Neural progenitor cell (in vitro differentiated cells): ENCODE data around the gene DND1.

Experiments used
- EZH2 ChIP-seq: fragments of 200-600 bp; sonication (generic); IDR thresholded peaks from 2 replicates; pipeline ENCODE4 v1.6.1; 2017; ENCODE audit warnings: antibody characterized with exemption, mild to moderate bottlenecking, moderate library complexity
- TF ChIP-seq, protein P1 (sequence below): fragments of 200-600 bp; sonication (generic); IDR thresholded peaks from 2 replicates; pipeline ENCODE4 v1.5.1; 2017; ENCODE audit warnings: antibody characterized with exemption, mild to moderate bottlenecking

DNA sequence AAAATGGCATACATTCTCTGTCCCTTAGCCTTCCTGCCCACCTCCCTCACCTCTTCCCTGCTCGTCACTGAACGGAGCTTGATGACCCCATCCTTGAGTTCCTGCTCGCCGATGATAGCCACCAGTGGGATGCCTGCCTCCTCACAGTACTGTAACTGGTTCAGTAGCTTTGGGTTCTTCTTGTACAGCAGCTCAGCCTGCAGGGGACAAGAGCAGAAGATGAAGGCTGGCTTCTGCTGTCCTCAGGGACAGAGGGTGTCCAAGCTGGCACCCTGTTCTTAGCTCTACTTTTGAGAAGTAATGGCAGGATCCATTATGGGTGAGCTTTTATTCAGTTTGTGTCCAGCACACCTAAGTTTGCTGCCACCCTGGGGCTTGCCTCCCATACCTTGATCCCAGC, 1.3 kb upstream of the DND1 start:
- TF ChIP-seq, protein P1, sequence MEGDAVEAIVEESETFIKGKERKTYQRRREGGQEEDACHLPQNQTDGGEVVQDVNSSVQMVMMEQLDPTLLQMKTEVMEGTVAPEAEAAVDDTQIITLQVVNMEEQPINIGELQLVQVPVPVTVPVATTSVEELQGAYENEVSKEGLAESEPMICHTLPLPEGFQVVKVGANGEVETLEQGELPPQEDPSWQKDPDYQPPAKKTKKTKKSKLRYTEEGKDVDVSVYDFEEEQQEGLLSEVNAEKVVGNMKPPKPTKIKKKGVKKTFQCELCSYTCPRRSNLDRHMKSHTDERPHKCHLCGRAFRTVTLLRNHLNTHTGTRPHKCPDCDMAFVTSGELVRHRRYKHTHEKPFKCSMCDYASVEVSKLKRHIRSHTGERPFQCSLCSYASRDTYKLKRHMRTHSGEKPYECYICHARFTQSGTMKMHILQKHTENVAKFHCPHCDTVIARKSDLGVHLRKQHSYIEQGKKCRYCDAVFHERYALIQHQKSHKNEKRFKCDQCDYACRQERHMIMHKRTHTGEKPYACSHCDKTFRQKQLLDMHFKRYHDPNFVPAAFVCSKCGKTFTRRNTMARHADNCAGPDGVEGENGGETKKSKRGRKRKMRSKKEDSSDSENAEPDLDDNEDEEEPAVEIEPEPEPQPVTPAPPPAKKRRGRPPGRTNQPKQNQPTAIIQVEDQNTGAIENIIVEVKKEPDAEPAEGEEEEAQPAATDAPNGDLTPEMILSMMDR, result no peak
- no peak for TF ChIP-seq EZH2
